ENCODE data around the gene HEPHL1. TPM values are rescaled to one million over a fixed set of nuclear protein-coding genes. Genes with fewer than 3 reads are reported as not detected.
A peak's percentile ranks its signal among the peaks of the same experiment; 100 is the strongest.

Gene HEPHL1
- total RNA-seq, 1 donor from 2014 or later, result not detected

GRCh38 chr11:94145916-94146315 lies 124.8 kb downstream of the HEPHL1 start:
- H3K27me3 Mint-ChIP-seq (ENCODE audit: unreplicated experiment), result no peaks in the 10 kb centered on the region
- H3K36me3 Mint-ChIP-seq (ENCODE audit: unreplicated experiment), result no peaks in the 10 kb centered on the region
- TF ChIP-seq CTCF (IDR thresholded peaks at IDR 0.05), result no peak
- H3K4me3 Mint-ChIP-seq (ENCODE audit: unreplicated experiment), result no peak overlapping the region
- peaks cover 70% of the 10 kb centered on the region for H3K4me1 Mint-ChIP-seq (ENCODE audit: unreplicated experiment)
- no peak overlapping the region for H3K27ac Mint-ChIP-seq (ENCODE audit: unreplicated experiment)
- no peak for DNase-seq (ENCODE audit: extremely low spot score, unreplicated experiment)
- H3K9me3 Mint-ChIP-seq (ENCODE audit: unreplicated experiment), result no peaks in the 10 kb centered on the region

- no peaks in the 10 kb centered on the region for H3K27me3 Mint-ChIP-seq (ENCODE audit: unreplicated experiment)
- no peak overlapping the region for H3K27ac Mint-ChIP-seq (ENCODE audit: unreplicated experiment)
- H3K4me1 Mint-ChIP-seq (ENCODE audit: unreplicated experiment), result peaks cover 82% of the 10 kb centered on the region
- no peak for TF ChIP-seq CTCF (IDR thresholded peaks at IDR 0.05)
- no peak for DNase-seq (ENCODE audit: extremely low spot score, unreplicated experiment)
- H3K4me3 Mint-ChIP-seq (ENCODE audit: unreplicated experiment), result no peak overlapping the region
- no peaks in the 10 kb centered on the region for H3K36me3 Mint-ChIP-seq (ENCODE audit: unreplicated experiment)
- H3K9me3 Mint-ChIP-seq (ENCODE audit: unreplicated experiment), result no peaks in the 10 kb centered on the region
Observed at GRCh38 chr11:94147433-94147845, 126.3 kb downstream of the HEPHL1 start.

DNA sequence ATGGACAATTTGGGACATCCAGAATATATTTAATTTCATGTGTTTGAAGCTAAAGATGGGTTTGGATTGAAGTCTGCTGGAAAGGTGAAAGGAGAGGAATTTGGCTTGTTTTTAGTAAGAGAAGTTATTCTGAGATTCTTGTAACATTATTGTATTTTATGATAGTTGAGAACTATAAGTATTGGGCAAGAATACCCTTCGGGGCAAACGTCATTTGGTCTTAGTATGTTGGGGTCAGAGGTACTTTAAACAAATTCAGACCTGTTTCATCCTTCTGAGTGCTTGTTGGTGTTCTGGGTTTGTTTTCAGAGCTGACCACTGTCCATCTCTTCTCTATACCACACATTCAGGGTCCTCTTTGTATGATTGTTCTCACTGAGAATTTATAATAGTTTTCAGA lies 127.0 kb downstream of the HEPHL1 start:
- Mint-ChIP-seq H3K36me3 (ENCODE audit: unreplicated experiment) (no peaks in the 10 kb centered on the region), H3K4me3 (ENCODE audit: unreplicated experiment) (no peak overlapping the region), H3K4me1 (ENCODE audit: unreplicated experiment) (peaks cover 82% of the 10 kb centered on the region), H3K27me3 (ENCODE audit: unreplicated experiment) (no peaks in the 10 kb centered on the region), H3K27ac (ENCODE audit: unreplicated experiment) (peak overlapping the region; percentile 9), H3K9me3 (ENCODE audit: unreplicated experiment) (no peaks in the 10 kb centered on the region)
- no peak for DNase-seq (ENCODE audit: extremely low spot score, unreplicated experiment)
- no peak for TF ChIP-seq CTCF (IDR thresholded peaks at IDR 0.05)

DNA sequence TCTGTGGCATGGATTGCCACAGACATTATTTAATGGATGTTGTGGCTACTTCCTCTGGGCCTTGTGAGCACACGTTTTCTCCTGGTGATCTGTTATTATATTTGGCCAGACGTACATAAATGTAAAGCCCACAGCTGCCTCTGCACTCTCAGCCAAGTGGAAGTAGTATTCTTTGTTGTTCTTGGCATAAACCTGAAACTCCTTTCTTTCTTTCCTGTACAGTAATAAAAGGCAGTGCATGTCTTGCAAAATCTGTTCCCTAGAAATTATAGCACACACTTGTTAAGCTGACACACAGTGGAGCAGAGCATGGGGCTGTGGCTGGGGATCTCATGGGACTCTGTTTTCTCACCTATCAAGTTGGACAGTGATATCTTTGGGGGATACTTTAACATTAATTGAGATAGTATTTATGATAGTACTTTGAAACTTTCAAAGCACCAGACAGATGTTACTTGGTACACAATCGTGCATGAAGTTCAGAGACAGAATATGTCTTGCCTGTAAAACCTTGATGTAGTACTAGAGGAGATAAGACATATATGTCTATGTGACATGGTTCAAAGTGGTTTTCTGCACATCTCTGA lies 128.4 kb downstream of the HEPHL1 start:
- Mint-ChIP-seq H3K4me3 (ENCODE audit: unreplicated experiment) (no peak overlapping the region), H3K27ac (ENCODE audit: unreplicated experiment) (peak overlapping the region; percentile 68), H3K4me1 (ENCODE audit: unreplicated experiment) (peaks cover 82% of the 10 kb centered on the region), H3K9me3 (ENCODE audit: unreplicated experiment) (no peaks in the 10 kb centered on the region), H3K27me3 (ENCODE audit: unreplicated experiment) (no peaks in the 10 kb centered on the region), H3K36me3 (ENCODE audit: unreplicated experiment) (no peaks in the 10 kb centered on the region)
- DNase-seq (ENCODE audit: extremely low spot score, unreplicated experiment), result no peak
- no peak for TF ChIP-seq CTCF (IDR thresholded peaks at IDR 0.05)

GRCh38 chr11:94150056-94150455 lies 128.9 kb downstream of the HEPHL1 start:
- peak overlapping the region; percentile 68 for H3K27ac Mint-ChIP-seq (ENCODE audit: unreplicated experiment)
- TF ChIP-seq CTCF (IDR thresholded peaks at IDR 0.05), result no peak
- no peaks in the 10 kb centered on the region for H3K27me3 Mint-ChIP-seq (ENCODE audit: unreplicated experiment)
- peaks cover 82% of the 10 kb centered on the region for H3K4me1 Mint-ChIP-seq (ENCODE audit: unreplicated experiment)
- no peaks in the 10 kb centered on the region for H3K9me3 Mint-ChIP-seq (ENCODE audit: unreplicated experiment)
- DNase-seq (ENCODE audit: extremely low spot score, unreplicated experiment), result no peak
- no peaks in the 10 kb centered on the region for H3K36me3 Mint-ChIP-seq (ENCODE audit: unreplicated experiment)
- H3K4me3 Mint-ChIP-seq (ENCODE audit: unreplicated experiment), result no peak overlapping the region

Measured in osteocyte (in vitro differentiated cells).